ENCODE results near the gene FZD1. TPM values are rescaled to one million over a fixed set of nuclear protein-coding genes. Genes with fewer than 3 reads are reported as not detected.

FZD1 gene
- total and polyA plus RNA-seq, 10 of the 15 experiments (the other 5 are each of a cell fraction or from before 2014, with no cell fraction given) = 0.07 to 0.56 (median 0.18) TPM

DNA sequence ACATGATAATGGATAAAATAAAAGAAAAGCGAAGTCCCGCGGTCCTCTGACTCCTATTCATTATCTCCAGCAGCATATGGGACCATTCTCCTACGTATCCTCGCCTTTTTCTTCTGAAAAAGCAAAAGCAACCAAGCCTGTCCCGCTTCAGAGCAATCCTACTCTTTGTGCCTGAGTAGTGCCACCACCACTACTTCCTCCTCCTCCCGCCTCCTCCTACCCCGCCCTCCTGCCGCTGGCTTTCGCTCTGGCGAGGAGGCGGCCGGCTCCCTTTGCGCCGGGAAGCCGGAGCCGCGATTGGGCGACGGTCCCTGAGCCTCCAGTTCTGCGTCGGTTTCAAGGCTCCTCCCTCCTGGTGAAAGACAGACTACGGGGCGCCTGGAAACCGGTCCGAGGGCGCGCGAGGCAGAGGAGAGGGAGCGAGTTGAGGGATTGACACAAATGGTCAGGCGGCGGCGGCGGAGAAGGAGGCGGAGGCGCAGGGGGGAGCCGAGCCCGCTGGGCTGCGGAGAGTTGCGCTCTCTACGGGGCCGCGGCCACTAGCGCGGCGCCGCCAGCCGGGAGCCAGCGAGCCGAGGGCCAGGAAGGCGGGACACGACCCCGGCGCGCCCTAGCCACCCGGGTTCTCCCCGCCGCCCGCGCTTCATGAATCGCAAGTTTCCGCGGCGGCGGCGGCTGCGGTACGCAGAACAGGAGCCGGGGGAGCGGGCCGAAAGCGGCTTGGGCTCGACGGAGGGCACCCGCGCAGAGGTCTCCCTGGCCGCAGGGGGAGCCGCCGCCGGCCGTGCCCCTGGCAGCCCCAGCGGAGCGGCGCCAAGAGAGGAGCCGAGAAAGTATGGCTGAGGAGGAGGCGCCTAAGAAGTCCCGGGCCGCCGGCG lies at the start of gene FZD1 (continued):
- TF ChIP-seq RB1 (IDR thresholded peaks at IDR 0.05; ENCODE audit: borderline replicate concordance) (peak; percentile 80; the same call in 1 of the 2 replicates), JUNB (IDR thresholded peaks at IDR 0.05) (peak; percentile 100), NFYB (IDR thresholded peaks at IDR 0.05; ENCODE audit: insufficient read depth, low read depth, low read length) (no peak), KDM1A (IDR thresholded peaks at IDR 0.05; ENCODE audit: borderline replicate concordance) (no peak), DPF2 (IDR thresholded peaks at IDR 0.05) (no peak; the same call in 1 of the 2 replicates), KAT2A (conservative IDR thresholded peaks at IDR 0.05; ENCODE audit: control insufficient read depth, low read depth, low read length) (no peak), IKZF1 (conservative IDR thresholded peaks at IDR 0.05) (peak; percentile 80), CBX3 (IDR thresholded peaks at IDR 0.05; ENCODE audit: borderline replicate concordance, low read depth) (no peak), HDAC6 (IDR thresholded peaks at IDR 0.05; ENCODE audit: unreplicated experiment) (no peak), TARDBP (IDR thresholded peaks at IDR 0.05; ENCODE audit: borderline replicate concordance) (peak; percentile 31; the same call in 1 of the 2 replicates), CHD4 (IDR thresholded peaks at IDR 0.05) (no peak), MTA3 (IDR thresholded peaks at IDR 0.05; ENCODE audit: borderline replicate concordance, low read length) (no peak), CREB1 (IDR thresholded peaks at IDR 0.05; ENCODE audit: low read depth) (peak; percentile 50; the same call in 1 of the 2 replicates), SUZ12 (IDR thresholded peaks at IDR 0.05; ENCODE audit: unreplicated experiment) (no peak), JUND (IDR thresholded peaks at IDR 0.05; ENCODE audit: low read depth, low read length) (no peak), POLR2A (IDR thresholded peaks at IDR 0.05; ENCODE audit: low read depth, low read length) (peak; percentile 33; the same call in 1 of the 2 replicates), SUPT20H (IDR thresholded peaks at IDR 0.05; ENCODE audit: borderline replicate concordance, control insufficient read depth, low read depth, low read length) (peak; percentile 60)
- TF ChIP-seq, protein P1, sequence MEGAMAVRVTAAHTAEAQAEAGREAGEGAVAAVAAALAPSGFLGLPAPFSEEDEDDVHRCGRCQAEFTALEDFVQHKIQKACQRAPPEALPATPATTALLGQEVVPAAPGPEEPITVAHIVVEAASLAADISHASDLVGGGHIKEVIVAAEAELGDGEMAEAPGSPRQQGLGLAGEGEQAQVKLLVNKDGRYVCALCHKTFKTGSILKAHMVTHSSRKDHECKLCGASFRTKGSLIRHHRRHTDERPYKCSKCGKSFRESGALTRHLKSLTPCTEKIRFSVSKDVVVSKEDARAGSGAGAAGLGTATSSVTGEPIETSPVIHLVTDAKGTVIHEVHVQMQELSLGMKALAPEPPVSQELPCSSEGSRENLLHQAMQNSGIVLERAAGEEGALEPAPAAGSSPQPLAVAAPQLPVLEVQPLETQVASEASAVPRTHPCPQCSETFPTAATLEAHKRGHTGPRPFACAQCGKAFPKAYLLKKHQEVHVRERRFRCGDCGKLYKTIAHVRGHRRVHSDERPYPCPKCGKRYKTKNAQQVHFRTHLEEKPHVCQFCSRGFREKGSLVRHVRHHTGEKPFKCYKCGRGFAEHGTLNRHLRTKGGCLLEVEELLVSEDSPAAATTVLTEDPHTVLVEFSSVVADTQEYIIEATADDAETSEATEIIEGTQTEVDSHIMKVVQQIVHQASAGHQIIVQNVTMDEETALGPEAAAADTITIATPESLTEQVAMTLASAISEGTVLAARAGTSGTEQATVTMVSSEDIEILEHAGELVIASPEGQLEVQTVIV (IDR thresholded peaks at IDR 0.05; ENCODE audit: borderline replicate concordance, partially characterized antibody) = no peak
- TF ChIP-seq, protein P2, sequence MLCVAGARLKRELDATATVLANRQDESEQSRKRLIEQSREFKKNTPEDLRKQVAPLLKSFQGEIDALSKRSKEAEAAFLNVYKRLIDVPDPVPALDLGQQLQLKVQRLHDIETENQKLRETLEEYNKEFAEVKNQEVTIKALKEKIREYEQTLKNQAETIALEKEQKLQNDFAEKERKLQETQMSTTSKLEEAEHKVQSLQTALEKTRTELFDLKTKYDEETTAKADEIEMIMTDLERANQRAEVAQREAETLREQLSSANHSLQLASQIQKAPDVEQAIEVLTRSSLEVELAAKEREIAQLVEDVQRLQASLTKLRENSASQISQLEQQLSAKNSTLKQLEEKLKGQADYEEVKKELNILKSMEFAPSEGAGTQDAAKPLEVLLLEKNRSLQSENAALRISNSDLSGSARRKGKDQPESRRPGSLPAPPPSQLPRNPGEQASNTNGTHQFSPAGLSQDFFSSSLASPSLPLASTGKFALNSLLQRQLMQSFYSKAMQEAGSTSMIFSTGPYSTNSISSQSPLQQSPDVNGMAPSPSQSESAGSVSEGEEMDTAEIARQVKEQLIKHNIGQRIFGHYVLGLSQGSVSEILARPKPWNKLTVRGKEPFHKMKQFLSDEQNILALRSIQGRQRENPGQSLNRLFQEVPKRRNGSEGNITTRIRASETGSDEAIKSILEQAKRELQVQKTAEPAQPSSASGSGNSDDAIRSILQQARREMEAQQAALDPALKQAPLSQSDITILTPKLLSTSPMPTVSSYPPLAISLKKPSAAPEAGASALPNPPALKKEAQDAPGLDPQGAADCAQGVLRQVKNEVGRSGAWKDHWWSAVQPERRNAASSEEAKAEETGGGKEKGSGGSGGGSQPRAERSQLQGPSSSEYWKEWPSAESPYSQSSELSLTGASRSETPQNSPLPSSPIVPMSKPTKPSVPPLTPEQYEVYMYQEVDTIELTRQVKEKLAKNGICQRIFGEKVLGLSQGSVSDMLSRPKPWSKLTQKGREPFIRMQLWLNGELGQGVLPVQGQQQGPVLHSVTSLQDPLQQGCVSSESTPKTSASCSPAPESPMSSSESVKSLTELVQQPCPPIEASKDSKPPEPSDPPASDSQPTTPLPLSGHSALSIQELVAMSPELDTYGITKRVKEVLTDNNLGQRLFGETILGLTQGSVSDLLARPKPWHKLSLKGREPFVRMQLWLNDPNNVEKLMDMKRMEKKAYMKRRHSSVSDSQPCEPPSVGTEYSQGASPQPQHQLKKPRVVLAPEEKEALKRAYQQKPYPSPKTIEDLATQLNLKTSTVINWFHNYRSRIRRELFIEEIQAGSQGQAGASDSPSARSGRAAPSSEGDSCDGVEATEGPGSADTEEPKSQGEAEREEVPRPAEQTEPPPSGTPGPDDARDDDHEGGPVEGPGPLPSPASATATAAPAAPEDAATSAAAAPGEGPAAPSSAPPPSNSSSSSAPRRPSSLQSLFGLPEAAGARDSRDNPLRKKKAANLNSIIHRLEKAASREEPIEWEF (IDR thresholded peaks at IDR 0.05; ENCODE audit: insufficient replicate concordance, low read depth, low read length) = no peak
- TF ChIP-seq, protein P3, sequence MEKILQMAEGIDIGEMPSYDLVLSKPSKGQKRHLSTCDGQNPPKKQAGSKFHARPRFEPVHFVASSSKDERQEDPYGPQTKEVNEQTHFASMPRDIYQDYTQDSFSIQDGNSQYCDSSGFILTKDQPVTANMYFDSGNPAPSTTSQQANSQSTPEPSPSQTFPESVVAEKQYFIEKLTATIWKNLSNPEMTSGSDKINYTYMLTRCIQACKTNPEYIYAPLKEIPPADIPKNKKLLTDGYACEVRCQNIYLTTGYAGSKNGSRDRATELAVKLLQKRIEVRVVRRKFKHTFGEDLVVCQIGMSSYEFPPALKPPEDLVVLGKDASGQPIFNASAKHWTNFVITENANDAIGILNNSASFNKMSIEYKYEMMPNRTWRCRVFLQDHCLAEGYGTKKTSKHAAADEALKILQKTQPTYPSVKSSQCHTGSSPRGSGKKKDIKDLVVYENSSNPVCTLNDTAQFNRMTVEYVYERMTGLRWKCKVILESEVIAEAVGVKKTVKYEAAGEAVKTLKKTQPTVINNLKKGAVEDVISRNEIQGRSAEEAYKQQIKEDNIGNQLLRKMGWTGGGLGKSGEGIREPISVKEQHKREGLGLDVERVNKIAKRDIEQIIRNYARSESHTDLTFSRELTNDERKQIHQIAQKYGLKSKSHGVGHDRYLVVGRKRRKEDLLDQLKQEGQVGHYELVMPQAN (conservative IDR thresholded peaks at IDR 0.05) = no peak
